GM19468 (cell line): Measurements from ENCODE around the gene CEBPE.

Source experiments
- ATAC-seq: cut with Tn5 transposase; IDR thresholded peaks from one replicate; pipeline ENCODE4 v1.9.1; 2021; ENCODE audit warnings: mild to moderate bottlenecking, moderate library complexity, moderate number of reproducible peaks; ENCODE audit not compliant: unreplicated experiment; ENCODE audit errors: extremely low read depth

CEBPE gene

DNA sequence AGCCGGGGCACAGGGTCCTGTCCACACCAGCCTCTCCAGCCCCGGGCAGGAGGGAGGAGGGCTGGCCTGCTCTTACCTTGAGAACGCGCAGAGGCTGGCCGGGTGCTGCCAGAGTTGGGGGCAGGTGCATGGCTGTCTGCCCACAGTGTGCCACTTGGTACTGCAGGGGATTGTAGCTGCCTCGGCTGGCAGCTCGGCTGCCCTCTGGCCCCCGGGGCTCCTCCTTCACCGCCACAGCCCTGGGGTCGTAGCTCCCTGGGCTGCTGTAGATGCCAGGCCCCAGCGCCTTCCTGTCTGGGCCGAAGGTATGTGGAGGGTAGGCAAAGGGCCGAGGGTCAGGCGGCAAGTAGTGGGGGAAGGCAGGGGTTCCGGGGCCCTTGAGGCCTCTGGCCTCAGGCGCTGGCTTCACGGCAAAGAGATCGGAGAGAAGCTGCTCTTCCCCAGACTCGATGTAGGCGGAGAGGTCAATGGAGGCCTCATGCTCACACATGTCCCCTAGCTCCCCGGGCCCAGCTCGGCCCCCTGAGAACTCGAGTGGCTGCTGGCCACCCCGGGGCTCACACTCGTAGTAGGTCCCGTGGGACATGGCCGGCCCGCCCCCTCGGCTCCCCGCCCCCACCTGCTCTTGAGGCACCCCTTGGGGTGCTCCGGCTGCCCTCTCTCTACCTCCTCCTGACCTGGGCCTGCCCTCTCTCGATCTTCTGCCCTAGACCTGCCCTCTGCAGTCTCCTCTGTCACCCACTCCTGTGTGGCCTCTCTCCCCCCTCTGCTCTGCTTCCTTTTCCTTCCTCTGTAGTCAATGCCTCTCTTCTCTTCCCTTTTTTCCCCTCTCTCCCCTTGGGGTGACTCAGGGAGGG is at the start of gene CEBPE:
CEBPE (minus strand) TSS at position 750 of the 857 bp plus-strand sequence; CDS start at position 586, 164 bp downstream.
- ATAC-seq: no peak

DNA sequence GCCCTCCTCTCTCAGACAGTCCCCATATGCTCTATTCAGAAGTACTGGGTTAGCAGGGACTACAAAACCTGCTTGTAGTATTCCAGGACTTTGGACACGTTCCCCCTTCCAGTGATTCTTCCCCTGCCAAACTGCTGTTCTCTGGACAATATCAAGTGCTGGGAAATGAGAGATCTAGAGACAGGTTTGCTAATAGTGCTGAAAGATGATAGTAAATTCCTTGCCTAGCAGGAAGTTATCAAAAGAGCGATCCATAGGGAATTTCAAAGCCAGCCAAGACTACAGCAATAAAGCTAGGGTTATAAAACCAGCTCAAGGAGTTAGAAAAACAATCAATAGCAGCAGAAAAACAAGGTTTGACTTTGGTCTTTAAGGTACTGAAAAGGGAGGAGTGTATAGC is 49.2 kb upstream of the CEBPE start:
- no peak for ATAC-seq

GRCh38 chr14:23167116-23167847 is 48.2 kb upstream of the CEBPE start:
- no peak for ATAC-seq

GRCh38 chr14:23164949-23165348 is 45.9 kb upstream of the CEBPE start:
- ATAC-seq: no peak

- no peak for ATAC-seq
Measured at GRCh38 chr14:23164250-23164649, 45.2 kb upstream of the CEBPE start.

DNA sequence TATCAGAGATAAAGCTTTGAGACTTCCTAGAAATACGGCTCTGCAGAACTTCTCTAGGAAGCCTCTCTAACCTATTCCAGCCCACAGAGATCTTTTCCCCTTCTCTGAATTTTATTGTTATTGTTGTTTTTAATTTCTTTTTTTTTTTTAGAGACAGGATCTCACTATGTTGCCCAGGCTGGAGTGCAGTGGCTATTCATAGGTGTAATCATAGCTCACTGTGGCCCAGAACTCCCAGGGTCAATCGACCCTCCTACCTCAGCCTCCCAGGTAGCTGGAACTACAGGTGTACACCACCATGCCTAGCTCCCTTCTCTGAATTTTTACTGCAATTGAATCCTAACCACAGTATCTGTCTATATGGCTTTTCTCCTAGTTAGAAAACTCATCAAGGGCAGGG is 44.8 kb upstream of the CEBPE start:
- no peak for ATAC-seq

- no peak for ATAC-seq
Measured at GRCh38 chr14:23162800-23163199, 43.7 kb upstream of the CEBPE start.

DNA sequence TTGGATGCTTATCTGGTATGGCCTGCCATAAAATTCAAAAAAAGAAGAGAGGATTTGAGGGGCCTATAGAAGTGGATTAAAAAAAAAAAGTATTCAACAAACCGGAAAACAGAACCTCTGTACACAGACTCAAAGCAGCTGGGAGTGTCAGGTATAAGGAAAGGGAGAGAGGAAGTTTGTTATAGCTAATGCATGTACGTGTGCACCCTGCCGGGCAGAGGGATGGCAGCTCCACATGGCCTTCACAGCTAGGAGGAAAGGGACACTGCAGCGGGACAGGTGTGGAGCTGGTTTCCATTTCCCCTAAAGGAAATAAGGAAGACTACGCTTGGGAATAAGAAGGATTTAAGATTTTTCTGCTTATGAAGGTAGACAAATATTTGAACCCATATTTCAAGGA is 43.0 kb upstream of the CEBPE start:
- ATAC-seq: no peak

GRCh38 chr14:23160924-23161522 is 42.0 kb upstream of the CEBPE start:
- no peak for ATAC-seq

DNA sequence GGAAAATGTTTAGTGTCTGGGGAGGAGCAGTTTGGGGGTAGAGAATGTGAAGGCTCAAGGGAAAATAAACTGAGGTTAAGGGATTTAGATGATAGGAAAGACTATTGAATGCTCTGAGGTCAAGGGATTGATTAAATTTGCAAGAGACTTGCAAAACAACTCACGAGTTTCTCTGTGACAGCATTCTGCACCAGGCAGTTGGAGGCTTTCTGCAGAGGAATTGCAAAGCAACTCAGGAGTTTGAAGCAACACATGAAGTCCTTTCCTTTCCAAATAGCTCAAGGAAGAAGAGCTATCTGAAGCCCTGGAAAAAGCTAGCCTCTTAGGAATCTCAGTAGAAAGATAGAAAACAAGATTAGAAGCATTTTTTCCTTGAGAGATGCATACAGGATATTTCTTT is 40.5 kb upstream of the CEBPE start:
- ATAC-seq: no peak

DNA sequence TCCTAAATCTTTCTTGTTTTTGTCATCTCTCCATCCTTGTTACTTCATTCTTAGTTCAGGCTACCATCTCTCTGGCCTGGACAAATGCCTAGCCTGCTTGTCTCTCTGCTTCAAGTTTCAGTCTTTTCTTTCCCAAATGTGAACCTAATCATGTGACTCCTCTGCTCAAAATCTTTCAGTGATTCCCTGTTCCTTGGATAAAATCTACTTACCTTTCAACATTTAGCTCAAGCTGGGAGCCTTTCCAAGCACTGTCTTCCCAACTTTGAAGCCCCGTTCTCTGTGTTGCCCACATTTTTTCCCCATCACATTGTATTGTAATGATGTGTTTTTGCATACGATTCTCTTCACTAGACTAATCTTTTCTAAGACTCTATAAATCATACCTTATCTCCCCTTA is 39.7 kb upstream of the CEBPE start:
- ATAC-seq: no peak

DNA sequence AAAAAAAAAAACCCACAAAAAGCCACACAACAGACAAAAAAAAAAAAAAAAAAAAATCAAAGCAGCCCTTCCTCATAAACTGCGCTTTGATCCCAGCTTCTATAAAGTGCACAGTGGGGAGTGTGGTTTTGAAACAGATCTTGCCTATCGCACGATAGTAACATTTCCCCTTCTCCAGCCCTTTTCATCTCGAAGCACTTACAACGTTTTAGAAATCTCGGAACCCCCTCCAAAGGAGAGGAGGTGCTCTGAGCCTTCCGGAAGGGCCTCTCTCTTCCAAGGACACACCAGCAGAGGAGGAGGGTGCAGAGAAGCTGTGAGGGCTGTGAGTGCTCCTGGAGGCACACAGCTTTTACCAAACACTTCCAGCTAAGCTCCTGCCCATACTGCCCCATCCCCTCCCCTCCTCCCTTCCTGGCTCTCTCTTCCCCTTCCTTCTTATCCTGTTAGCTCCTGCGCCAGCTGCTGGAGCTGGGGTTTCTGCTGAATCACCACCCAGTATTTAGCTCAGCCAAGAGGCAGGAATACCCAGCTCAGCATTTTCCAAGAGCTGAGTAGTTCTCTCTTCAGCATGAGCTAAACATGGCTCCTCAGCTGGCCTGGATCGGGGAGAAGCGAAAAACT is 36.0 kb upstream of the CEBPE start:
- ATAC-seq: no peak

DNA sequence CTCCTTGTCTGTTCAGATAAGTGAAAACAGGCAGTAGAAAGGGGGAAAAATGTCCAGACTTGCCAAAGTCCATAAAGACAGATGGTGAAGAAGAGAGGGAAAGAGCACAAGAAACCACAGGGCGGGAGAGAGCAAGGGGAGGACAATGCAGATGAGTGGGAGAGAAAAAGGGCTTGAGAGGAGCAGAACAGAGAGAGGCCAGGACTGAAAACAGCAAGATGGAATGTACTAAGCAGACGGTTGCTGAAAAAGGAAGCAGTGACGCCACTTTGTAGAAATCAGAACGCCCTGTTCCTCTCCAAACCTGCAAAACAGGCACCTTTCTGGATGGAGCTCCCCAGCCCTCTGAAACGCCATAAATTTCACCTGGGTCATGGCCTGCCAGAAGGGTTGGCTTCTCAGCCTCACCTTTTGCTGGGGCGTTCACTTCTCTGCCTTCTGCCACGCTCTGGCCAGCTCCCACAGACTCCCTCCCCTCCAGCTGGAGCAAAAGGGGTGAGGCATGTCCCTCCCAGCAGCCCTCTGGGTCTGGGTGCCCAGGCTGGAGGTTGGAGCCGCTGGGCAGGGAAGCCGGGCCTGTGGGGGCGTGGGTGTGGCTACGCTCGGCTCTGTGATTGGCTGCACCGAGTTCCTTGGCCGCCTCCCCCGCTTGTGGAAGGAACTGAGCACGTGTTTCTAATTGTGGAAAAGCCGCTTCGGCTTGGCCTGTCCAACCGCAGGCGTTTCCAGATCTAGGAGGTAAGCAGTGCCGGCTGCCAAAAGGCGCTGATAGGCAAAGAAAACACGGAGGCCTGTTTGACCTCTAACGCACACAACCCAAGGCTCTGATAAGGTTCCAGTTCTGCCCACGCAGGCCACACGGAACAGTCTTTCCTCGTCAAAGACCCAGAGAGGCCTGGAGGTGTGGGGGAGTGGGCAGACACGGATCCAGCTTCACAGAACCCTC is 35.1 kb upstream of the CEBPE start:
- ATAC-seq: no peak

- ATAC-seq: no peak
Measured at GRCh38 chr14:23151342-23151741, 32.3 kb upstream of the CEBPE start.

- ATAC-seq: no peak
Measured at GRCh38 chr14:23149745-23150144, 30.7 kb upstream of the CEBPE start.

DNA sequence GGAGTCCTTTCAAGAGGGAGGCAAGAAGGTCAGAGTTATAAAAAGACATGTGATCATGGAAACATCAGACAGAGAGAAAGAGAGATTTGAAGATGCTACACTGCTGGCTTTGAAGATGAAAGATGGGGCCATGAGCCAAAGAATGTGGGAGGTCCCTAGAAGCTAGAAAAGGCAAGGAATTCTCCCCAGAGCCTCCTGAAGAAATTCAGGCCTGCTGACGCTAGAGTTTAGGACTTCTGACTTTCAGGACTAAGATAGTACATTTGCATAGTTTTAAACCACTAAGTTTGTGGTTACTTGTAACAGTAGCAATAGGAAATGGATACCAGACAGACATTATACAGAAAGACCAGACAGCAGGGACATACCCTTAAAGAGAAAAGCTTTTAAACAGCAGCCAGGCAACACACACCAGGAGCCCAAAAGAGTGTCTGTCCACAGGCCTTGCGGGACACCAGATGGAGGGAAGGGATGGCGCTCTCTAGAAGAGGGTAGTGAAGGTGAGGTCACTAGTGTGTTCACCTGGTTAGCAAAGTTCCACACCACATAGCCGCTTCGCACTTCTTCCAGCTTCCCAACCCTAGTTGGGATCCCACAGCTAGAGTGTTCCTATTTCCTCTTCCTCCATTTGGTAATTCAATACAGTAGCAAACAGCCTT is 29.7 kb upstream of the CEBPE start:
- ATAC-seq: no peak

DNA sequence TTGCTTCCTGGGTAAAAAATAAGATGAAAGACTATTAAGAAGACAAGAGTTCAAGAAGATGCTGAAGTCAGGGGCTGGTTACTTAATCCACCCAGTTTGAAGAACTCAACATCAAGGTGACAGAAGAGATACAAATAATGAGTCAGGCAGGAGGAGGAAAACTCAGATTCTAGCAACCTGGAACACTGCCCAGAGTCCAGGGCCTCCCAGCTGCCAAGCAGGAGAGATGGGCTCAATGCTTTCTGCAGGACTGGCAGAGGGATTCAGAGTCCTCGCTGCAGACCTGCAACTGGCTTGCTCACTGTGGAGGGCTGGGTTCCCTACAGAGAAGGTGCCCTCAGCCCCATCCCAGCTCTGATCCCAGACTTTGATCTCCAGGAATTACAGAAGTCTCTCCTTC is 28.6 kb upstream of the CEBPE start:
- no peak for ATAC-seq

GRCh38 chr14:23146980-23147379 is 27.9 kb upstream of the CEBPE start:
- no peak for ATAC-seq

DNA sequence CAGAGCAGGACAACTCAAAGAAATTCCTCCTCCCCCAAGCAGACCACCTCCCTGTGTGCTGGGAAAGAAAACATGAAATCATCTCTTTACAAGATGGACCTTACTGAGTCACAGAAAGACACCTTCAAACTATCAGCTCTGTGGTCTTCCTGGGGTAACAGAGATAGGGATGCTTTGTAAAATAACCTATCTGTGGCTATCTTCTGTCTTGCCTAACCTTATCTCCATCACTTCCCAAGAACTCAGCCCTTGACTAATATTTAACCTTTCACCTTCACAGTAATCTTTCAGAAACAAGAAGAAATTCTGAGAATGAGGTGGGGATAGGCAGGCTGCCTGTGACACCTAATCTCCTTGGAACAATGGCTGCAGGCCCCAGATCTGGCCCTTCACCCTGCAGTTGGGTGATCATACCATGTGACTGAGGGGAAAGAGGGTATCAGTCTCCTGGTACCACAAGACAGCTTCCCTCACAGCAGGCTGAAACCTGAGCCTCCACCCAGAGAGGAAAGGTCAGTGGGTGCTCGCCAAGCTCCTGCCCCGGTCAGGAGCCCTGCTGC is 27.4 kb upstream of the CEBPE start:
- ATAC-seq: no peak
